RKO (cell line): Measurements from ENCODE around the gene PELI2.

Experiments
- DNase-seq: peaks from one replicate; pipeline ENCODE4 v3.0.0-alpha.2; 2016; ENCODE audit warnings: low spot score

PELI2 gene

GRCh38 chr14:56300495-56300894 is 182.3 kb downstream of the PELI2 start:
- DNase-seq, result no peak

GRCh38 chr14:56304456-56304855 is 186.2 kb downstream of the PELI2 start:
- no peak for DNase-seq

GRCh38 chr14:56309198-56309597 is 191.0 kb downstream of the PELI2 start:
- no peak for DNase-seq

GRCh38 chr14:56310643-56311042 is 192.4 kb downstream of the PELI2 start:
- no peak for DNase-seq

- DNase-seq, result no peak
Observed at GRCh38 chr14:56313789-56314188, 195.6 kb downstream of the PELI2 start.

GRCh38 chr14:56318393-56319115 is 200.3 kb downstream of the PELI2 start:
- DNase-seq, result no peak

GRCh38 chr14:56321861-56322260 is 203.7 kb downstream of the PELI2 start:
- DNase-seq, result no peak

- no peak for DNase-seq
Observed at GRCh38 chr14:56322531-56322930, 204.3 kb downstream of the PELI2 start.

GRCh38 chr14:56324454-56324853 is 206.2 kb downstream of the PELI2 start:
- DNase-seq, result no peak

GRCh38 chr14:56324856-56325699 is 206.9 kb downstream of the PELI2 start:
- no peak for DNase-seq

- no peak for DNase-seq
Observed at GRCh38 chr14:56328021-56328420, 209.8 kb downstream of the PELI2 start.

GRCh38 chr14:56331592-56332216 is 213.5 kb downstream of the PELI2 start:
- no peak for DNase-seq

- peak; percentile 78 for DNase-seq
Observed at GRCh38 chr14:56333359-56334292, 215.4 kb downstream of the PELI2 start.

GRCh38 chr14:56334458-56334857 is 216.2 kb downstream of the PELI2 start:
- DNase-seq, result no peak

GRCh38 chr14:56338674-56339073 is 220.5 kb downstream of the PELI2 start:
- no peak for DNase-seq

- peak; percentile 76 for DNase-seq
Observed at GRCh38 chr14:56339855-56340701, 221.9 kb downstream of the PELI2 start.

GRCh38 chr14:56340932-56341331 is 222.7 kb downstream of the PELI2 start:
- DNase-seq, result no peak

- no peak for DNase-seq
Observed at GRCh38 chr14:56341766-56342493, 223.7 kb downstream of the PELI2 start.

- DNase-seq, result no peak
Observed at GRCh38 chr14:56342494-56342942, 224.3 kb downstream of the PELI2 start.

- DNase-seq, result no peak
Observed at GRCh38 chr14:56349960-56350359, 231.7 kb downstream of the PELI2 start.
